ENCODE measurements around the gene ZNF516.

- TF ChIP-seq CTCF (IDR thresholded peaks at IDR 0.05) (no peak), POLR2A (IDR thresholded peaks at IDR 0.05; ENCODE audit: low read length) (no peak), USF2 (IDR thresholded peaks at IDR 0.05) (no peak), RAD21 (conservative IDR thresholded peaks at IDR 0.05 in 1 of 2, IDR thresholded peaks at IDR 0.05 in 1 of 2) (no peak), EP300 (IDR thresholded peaks at IDR 0.05) (no peak), CHD4 (IDR thresholded peaks at IDR 0.05; ENCODE audit: borderline replicate concordance) (no peak), SREBF2 (IDR thresholded peaks at IDR 0.05) (no peak), BHLHE40 (IDR thresholded peaks at IDR 0.05; ENCODE audit: low read depth, low read length) (no peak), ZFP36 (IDR thresholded peaks at IDR 0.05; ENCODE audit: borderline replicate concordance, partially characterized antibody) (no peak), NFE2L2 (conservative IDR thresholded peaks at IDR 0.05; ENCODE audit: low read length) (no peak), MAZ (IDR thresholded peaks at IDR 0.05; ENCODE audit: borderline replicate concordance, low read depth, low read length) (no peak), ZC3H11A (IDR thresholded peaks at IDR 0.05) (no peak)
These were observed 29.4 kb upstream of the ZNF516 start for GRCh38 chr18:76524477-76524876.

Data from A549 (cell line).